HTERT RPE-1 (cell line): ENCODE data around the gene GLS2.
"Not testable (repeated sequence)": the region's sequence is repeated elsewhere in the genome, so short reads cannot be mapped to it uniquely, and the experiment has no call there.

ENCODE experiments used
- in situ Hi-C: fragments of 300-500 bp; cut with MboI; formaldehyde crosslinking; loops from 4 replicates; pipeline ENCODE4 v1.14.3; 2020; ENCODE audit warnings: low sequenced_read_pairs

GLS2 gene

DNA sequence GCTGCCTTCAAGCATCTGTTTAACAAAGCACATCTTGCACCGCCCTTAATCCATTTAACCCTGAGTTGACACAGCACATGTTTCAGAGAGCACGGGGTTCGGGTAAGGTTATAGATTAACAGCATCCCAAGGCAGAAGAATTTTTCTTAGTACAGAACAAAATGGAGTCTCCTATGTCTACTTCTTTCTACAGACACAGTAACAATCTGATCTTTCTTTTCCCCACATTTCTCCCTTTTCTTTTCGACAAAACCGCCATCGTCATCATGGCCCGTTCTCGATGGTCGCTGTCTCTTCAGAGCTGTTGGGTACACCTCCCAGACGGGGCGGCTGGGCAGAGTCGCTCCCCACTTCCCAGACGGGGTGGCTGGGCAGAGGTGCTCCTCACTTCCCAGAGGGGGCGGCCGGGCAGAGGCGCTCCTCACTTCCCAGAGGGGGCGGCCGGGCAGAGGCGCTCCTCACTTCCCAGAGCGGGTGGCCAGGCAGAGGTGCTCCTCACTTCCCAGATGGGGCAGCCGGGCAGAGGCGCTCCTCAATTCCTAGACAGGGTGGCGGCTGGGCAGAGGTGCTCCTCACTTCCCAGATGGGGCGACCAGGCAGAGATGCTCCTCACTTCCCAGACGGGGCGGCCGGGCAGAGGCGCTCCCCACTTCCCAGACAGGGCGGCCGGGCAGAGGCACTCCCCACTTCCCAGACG is 5.6 kb upstream of the GLS2 start:
- in situ Hi-C loops = not testable (repeated sequence)

DNA sequence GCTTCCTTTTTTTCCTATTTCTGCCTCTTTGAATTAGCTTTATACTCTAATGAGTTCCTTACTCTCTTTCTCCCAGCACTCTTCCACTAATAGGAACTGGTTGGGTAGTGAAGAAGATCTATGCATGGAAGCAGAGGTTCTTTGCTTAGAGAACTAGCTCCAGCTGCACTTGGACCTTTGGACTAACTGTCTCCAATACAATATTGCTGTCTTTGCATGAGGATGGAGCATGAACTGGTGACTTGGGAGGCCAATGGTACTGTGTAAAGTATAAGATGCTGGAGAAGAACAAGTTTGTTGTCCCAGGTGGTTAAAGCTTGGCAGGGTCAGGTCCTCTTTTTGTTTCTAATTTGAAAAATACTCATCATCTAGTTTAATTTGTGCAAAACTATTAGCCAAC is 2.4 kb upstream of the GLS2 start:
- in situ Hi-C loops = no loop called here

DNA sequence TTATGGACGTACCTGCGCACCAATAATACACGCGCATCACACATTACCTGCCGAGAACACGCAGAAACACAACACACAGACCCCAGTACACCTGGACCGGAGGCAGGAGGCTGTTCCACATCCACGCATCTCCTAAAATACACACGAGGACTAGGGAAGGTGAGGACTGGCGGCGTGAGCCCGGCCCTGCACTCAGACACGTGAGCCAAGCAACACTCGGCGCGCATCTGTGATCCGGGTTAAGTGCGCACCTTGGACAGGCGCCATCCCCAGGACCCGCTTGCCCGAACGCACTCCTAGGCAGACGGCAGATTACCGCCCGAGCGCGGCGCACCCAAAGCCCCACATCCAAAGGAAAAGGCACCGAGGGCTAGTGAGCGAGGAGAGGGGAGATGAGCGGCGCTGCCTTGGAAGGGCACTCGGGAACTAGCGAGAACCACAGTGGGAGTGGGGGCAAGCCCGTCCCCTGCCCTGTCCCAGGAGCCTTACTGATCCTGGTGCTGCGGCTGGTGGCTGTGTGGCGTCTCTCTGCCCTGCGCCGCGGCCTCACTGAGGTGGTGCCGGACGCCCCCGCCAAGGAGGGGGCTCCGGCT is 417 bp downstream of the GLS2 start:
- in situ Hi-C loops = no loop called here

DNA sequence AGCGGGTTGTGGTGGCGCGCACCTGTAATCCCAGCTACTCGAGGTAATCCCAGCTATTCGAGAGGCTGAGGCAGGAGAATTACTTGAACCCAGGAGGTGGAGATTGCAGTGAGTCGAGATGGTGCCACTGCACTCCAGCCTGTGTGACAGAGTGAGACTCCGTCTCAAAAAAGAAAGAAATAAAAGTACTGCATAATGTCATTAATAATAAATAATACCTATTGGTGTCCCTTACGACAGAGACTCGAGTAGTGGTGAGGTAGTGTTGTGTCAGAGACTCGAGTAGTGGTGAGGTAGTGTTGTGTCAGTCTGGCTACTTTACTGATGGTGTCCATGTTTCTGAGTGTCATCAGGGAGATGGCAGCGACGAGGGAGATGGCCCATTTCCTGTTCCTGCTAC is 1.3 kb downstream of the GLS2 start:
- in situ Hi-C loops = no loop called here

DNA sequence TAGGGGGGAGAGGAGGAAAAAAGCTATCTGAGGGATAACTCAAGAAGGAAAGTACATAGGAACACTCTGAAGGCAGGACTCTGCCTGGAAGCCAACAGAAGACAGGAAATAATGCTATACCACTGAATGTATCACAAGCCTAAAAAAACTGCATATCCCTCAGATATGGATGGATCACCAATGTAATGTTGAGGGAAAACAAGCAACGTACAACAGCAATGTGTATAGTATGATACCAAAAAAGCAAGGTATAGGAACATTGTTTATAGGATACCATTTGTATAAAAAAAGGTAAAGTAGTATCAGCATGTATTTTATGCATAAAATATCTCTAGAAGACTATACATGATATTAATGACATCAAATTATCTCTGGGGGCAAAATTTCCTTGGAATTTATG is 3.4 kb downstream of the GLS2 start:
- in situ Hi-C loops = no loop called here

DNA sequence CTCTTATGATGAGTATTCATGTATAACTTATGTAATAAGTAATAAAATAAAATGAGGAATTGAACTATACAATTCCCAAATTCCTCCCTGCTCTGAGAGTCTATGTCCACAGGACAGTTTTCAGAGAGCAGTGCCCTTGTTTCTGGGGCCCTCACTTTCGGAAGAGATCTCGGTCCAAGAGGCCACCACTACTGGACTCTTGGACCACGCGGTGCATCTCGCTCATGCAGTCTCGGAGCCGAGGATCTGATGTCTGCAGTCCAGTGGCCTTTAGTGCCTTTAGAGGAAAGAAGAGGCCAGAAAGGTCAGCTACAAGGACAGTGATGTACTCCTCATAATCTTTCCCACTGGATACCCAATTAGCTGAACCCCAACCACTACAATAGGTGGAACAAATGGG is 8.3 kb downstream of the GLS2 start:
- in situ Hi-C loops = no loop called here

DNA sequence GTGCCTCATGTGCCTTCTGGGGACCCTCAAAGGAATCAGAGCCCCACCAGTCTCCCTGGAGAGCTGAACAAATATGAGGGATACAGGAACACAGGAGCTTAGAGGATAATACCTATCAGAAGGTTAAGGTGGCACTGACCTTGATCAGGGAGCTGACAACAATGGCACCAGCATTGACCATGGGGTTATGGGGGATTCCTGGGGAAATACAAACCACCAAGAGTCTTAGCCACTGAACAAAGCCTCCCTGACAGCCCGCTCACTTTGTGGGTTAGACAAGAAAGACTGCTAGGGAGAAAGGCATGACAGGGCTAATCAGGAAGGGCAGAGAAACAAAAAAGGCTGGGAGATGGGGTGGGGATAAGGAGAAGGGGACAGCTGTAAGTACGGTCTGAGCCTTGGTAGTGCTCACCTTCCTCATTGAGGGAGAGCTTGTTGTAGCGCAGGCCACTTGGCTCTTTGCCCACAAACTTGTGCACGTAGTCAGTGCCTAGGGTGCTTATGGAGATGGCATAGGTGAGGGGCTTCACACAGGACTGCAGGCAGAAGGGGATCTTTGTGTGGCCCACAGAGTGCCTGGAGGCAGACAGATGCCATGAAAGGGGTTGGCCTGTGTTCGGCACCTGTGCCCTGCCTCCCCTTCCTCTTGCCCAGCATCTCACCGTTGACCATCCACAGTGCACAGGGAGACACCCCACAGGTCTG is 10.3 kb downstream of the GLS2 start:
- in situ Hi-C loops = no loop called here

DNA sequence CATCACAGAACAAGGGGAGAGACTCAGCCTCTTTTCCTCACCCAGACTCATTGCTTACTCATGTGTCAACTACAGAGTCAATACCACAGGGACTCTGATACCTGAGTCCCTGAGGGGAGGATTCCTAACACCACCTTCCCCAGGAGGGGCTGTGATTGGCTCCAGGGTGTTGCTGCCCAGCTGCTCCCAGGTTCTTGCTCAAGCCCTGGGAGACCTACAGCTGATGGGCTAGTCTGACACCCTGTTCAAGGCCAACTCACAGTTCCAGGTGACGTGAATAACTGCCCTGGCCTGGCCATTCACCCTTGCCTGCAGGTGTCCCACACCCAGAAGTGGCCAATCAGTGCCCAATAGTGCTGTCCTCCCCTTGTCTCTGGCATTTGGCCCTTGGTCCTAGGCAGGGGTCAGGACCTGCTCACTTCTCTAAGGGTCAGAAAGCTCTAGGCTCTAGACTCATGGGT is 11.0 kb downstream of the GLS2 start:
- in situ Hi-C loops = no loop called here

DNA sequence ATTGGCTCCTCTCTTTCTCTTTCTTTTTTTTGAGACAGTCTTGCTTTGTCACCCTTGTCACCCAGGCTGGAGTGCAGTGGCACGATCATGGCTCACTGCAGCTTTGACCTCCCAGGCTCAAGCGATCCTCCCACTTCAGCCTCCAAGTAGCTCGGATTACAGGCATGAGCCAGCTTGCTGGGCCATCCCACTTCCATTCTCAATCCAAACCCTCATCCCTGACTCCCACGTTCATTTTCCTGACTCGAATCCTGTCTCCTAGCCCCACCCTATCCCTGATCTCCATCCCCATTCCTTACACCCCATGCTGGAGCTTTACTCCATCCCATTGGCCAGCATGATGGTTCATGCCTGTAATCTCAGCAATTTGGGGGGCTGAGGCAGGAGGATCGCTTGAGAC is 11.8 kb downstream of the GLS2 start:
- in situ Hi-C loops = no loop called here

DNA sequence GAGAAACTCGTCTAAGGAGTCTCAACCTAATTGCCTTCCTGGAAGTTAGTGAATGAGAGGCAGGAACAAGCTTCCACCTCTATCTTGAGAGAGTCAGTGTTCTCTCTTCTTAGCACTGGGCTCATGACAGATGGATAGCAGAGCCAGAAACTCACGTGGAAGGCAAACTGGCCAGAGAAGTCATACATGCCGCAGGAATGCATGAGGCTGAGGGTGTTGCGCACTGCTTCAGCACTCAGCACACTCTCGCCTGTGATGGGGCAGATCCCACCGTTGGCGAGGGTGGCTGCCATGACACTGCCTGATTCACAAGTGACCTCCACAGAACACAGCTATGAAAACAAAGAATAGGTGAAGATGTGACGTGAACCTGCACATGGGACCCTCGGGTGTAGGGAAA is 13.6 kb downstream of the GLS2 start:
- in situ Hi-C loops = no loop called here

DNA sequence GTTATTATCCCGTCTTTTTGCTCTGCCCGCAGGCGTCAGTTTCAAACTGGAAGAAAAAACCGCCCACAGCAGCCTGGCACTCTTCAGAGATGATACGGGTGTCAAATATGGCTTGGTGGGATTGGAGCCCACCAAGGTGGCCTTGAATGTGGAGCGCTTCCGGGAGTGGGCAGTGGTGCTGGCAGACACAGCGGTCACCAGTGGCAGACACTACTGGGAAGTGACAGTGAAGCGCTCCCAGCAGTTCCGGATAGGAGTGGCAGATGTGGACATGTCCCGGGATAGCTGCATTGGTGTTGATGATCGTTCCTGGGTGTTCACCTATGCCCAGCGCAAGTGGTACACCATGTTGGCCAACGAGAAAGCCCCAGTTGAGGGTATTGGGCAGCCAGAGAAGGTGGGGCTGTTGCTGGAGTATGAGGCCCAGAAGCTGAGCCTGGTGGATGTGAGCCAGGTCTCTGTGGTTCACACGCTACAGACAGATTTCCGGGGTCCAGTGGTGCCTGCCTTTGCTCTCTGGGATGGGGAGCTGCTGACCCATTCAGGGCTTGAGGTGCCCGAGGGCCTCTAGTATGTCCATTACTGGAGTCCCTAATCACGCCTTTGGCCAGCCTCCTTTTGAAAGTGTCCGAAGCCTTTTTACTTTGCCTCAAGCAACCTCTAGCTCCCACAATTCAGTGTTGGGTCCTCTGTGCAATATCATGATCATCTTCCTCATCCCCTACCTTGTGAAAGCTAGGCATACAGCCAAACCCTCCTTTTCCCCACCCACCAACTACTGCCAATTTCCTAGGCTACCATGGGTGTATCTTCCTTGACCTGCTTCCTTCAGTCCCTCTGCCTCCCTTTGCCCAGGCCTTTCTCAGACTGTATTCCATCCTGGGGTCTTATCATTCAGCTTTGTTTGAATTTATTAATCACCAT is 18.7 kb downstream of the GLS2 start:
- in situ Hi-C loops = no loop called here

DNA sequence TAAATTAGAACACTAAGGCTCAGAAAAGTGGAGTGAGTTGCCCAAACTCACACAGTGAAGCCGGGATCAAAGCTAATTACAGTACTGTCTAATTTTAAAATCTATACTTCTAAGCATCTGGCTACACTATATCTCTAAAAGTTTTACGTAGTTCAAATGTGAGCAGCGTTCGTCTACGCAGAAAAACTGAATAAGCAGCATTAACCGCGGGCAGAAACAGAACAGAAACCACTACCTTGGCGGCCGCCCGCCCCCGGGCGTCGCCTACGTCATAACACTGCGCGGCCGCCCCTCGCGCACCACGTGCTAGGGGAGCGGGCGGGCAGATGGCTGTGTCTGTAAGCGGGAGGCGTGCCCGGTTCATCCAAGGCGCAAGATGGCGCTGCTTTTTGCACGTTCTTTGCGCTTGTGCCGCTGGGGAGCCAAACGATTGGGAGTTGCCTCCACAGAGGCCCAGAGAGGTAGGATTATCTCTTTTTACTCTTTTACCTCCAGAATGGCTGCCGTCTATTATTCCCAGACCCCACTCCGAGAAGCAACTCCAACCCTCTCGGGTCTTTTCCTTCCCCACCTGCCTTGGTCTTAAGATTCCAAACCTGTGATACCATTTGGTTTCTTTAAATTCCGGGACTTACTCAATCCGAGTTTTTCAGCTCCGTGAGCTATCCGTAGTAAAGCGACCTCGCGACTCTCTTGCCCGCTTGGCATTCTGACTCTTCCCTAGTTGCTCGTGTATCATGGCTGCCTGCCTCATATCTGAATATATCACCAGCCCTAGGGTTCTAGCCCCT is 19.6 kb downstream of the GLS2 start, which contains the start of gene SPRYD4:
Gene SPRYD4, plus strand, starts transcription at position 363 of the 791 bp plus-strand sequence. Its CDS starts 14 bp downstream, at position 377.
- in situ Hi-C loops = no loop called here

DNA sequence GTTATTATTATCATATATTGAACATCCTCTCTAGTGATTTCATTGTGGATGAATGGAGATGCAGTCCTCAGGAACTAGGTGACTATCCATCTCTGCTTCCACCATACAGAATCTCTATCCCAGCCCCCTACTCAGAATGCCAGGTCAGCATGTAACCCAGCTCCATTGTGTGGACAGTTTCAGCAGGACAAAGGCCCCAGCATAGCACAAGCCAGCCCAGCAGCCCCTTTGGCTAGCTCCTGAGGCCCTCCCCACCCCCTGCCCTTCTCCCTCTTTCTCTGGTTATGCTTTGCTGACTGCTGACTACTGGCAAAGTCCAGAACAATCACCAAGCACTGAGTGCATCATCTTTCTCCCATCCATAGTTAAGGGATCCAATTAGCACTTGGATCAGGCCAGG is 25.4 kb downstream of the GLS2 start:
- in situ Hi-C loops = no loop called here

DNA sequence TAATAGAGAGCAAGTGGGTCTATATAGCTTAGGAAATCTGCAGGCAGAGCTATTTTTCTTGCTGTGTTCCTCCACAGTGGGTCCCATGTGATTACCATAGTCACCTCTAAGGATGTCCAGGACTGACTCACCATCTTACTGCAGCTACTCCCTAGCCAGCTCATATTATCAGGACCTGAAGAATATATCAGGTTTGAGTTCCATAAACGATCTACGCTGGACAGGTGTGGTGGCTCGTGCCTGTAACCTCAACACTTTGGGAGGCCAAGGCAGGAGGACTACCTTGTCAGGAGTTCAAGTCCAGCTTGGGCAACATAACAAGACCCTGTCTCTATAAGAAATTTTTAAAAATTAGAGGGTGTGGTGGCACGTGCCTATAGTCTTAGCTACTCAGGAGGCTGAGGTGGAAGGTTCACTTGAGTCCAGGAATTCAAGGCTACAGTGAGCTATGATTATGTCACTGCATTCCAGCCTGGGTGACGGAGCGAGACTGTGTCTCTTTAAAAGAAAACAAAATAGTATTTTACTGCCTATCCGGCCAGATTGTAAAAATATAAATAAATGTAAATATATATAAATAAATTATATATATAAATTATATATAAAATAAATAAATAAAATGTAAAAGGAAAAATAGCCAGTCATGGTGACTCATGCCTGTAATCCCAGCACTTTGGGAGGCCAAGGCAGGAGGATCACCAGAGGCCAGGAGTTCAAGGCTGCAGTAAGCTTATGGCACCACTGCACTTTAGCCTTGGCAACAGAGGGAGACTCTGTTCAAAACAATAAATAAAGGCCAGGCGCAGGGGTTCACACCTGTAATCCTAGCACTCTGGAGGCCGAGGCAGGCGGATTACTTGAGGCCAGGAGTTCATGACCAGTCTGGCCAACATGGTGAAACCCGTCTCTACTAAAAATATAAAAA is 26.5 kb downstream of the GLS2 start:
- in situ Hi-C loops = no loop called here

DNA sequence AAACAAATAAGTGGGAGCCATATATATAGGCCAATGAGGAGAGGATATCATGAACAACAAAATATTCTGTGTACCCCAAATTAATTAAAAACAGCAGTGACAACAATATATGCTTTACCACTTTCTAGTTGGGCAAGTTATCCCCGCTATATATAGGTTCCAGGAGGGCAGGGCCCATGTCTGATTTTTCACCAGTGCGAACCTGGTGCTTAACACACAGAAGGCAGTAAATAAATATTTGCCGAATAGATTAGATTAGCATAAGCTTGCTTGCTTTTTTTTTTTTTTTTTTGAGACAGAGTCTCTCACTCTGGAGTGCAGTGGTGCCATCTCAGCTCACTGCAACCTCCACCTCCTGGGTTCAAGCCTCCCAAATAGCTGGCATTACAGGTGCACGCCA is 30.1 kb downstream of the GLS2 start:
- in situ Hi-C loops = no loop called here

DNA sequence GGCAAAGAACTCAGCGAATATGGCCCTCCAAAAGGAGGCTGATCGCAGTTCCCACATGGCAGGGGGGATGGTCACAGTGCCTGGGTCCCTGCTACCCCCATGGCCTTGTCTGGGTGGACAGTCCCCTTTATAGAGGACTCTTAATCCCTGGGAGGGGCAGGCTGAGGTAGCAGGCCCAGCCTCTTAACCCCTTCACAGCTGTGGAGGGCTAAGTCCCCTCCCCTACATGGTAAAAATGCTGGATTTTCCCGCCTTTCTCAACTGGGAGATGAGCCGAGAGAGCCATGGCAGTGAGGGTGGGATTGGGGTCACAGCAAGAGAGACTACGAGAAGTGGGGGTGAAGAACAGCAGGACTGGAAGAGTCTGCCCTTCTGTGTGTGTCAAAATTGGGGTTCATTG is 33.4 kb downstream of the GLS2 start, which contains the start of gene MIP:
Gene MIP, minus strand, starts transcription at position 101 of the 400 bp plus-strand sequence. Its CDS starts 44 bp downstream, at position 57.
- in situ Hi-C loops = no loop called here

DNA sequence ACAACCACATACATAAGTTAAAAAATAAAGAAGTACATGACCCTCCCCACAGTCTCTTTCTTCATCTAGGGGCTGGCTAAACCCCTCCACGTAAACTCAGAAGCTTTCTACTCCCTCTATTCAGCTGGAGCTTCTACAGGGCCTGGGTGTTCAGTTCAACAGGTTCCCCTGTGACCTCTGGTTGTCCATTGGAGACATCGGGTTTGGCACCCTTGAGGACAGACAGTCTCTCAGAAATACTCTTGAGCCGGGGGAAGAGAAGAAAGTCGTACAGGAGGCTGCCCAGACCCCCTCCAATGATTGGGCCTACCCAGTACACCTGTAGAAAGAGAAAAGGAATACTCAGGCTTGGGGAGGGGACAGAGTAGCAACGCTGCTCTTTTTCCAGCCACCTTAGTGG is 36.8 kb downstream of the GLS2 start:
- in situ Hi-C loops = no loop called here

DNA sequence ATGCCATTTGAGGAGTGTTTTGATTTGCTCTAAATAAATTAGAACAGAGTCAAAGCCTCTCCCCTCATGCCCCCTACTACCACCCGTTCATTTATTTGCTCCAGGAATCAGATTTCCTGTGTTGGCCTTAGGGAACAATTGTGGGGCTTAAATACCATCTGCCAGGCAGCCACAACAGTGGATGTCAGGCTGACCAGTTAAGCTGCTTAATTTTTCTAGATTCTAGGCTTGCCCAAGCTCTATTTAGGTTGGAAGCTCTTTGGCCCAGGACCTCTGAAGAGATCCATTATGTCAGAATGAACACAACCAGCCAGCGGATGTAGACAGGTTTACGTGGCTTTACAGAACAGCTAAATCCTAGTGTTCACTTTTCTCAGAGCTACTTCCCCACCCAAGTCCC is 37.7 kb downstream of the GLS2 start:
- in situ Hi-C loops = no loop called here

DNA sequence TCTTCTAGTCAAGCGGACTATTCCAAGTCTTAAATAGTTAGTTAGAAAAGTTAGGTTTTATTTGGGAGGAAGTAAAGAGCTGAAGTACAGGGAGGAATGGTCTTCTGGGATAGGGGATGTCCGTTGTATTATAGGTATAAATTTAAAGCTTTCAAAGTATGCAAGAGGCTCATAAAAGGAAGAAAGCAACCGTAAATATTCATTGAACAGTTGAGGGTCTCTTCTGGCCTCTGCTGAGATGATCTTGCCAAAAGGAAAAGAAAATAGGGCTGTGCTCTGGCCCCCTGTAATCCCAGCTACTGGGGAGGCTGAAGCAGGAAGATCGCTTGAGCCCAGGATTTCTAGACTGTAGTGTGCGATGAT is 38.4 kb downstream of the GLS2 start:
- in situ Hi-C loops = no loop called here
